ENCODE measurements around the gene RNF212B.

Gene RNF212B, protein sequence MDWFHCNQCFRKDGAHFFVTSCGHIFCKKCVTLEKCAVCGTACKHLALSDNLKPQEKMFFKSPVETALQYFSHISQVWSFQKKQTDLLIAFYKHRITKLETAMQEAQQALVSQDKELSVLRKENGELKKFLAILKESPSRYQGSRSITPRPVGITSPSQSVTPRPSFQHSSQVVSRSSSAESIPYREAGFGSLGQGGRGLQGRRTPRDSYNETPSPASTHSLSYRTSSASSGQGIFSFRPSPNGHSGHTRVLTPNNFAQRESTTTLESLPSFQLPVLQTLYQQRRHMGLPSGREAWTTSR

DNA sequence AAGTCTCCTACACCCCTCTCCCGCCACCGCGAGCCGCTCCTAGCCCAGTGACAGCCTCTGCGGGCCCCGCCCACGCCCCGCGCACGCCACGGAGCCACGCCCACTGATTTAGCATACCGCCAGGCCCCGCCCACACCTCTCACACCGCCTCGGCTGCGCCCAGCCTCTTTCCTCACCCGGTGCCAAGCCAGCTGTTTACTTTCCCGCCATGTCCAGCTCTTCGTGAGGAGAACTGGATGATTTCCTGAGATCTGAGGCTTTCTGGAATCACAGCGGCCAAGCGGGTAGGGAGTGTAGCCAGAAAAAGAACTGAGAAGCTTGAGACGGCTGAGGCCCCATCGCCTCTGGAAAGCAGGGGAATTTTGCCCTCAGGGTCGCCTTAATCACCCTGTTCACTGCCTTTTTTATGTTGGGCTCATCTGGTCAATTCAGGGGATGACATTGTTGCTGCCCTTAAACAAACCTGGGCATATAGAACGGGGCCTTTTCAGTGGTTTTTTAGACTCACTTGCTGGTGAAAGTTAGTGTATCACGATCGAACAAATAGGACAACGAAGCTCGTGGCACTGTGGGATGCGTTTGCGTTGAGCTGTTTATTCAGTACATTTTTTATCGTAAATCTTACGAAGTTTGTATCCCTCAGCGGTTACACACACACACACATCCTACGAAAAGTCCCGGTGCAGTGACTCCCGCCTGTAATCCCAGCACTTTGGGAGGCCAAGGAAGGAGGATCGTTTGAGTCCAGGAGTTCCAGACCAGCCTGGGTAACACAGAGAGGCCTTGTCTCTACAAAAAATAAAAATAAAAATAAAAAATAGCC is at the start of gene RNF212B:
TSS of gene RNF212B (plus strand) at position 165 of the 823 bp plus-strand sequence. CDS start 2,410 bp downstream, outside the sequence.
- POLR2A ChIA-PET, result interaction anchor here (0.6 kb wide), 1 partner anchor 1128 kb away, joined by 5 read pairs; no protein-coding TSS in a partner anchor
- H3K4me1 ChIP-seq (ENCODE audit: control insufficient read depth, insufficient read depth, low read length), result no peaks in the 10 kb centered on the region
- no peak within 1 kb of the TSS for H3K27ac ChIP-seq (ENCODE audit: extremely low read depth, low read depth, low read length)
- H3K9me3 ChIP-seq (ENCODE audit: control insufficient read depth, insufficient read depth, low read depth, low read length), result no peaks in the 10 kb centered on the region
- H3K4me3 ChIP-seq (ENCODE audit: low read depth, low read length), result no peak within 1 kb of the TSS
- TF ChIP-seq, protein P1, sequence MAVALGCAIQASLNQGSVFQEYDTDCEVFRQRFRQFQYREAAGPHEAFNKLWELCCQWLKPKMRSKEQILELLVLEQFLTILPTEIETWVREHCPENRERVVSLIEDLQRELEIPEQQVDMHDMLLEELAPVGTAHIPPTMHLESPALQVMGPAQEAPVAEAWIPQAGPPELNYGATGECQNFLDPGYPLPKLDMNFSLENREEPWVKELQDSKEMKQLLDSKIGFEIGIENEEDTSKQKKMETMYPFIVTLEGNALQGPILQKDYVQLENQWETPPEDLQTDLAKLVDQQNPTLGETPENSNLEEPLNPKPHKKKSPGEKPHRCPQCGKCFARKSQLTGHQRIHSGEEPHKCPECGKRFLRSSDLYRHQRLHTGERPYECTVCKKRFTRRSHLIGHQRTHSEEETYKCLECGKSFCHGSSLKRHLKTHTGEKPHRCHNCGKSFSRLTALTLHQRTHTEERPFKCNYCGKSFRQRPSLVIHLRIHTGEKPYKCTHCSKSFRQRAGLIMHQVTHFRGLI (tag by site-specific recombination; IDR thresholded peaks at IDR 0.05), result peak; percentile 91
- TF ChIP-seq KLF8 (tag by site-specific recombination; IDR thresholded peaks at IDR 0.05) (peak; percentile 64; the same call in 1 of the 2 replicates), ZFP69B (tag by site-specific recombination; IDR thresholded peaks at IDR 0.05) (no peak), ZBTB1 (tag by site-specific recombination; IDR thresholded peaks at IDR 0.05) (no peak), SP3 (tag by site-specific recombination; IDR thresholded peaks at IDR 0.05) (peak; percentile 63), ZNF843 (tag by site-specific recombination; IDR thresholded peaks at IDR 0.05) (no peak), ZBTB8A (tag by site-specific recombination; IDR thresholded peaks at IDR 0.05) (0 out of 2 replicates have a peak, but pooled peaks have one; percentile 17), REPIN1 (tag by site-specific recombination; IDR thresholded peaks at IDR 0.05; ENCODE audit: low read depth) (no peak), ZNF664 (tag by site-specific recombination; IDR thresholded peaks at IDR 0.05) (no peak), EGR2 (tag by site-specific recombination; IDR thresholded peaks at IDR 0.05; ENCODE audit: low read depth) (peak; percentile 68), SP2 (tag by site-specific recombination; IDR thresholded peaks at IDR 0.05) (0 out of 2 replicates have a peak, but pooled peaks have one; percentile 13), KLF1 (tag by site-specific recombination; IDR thresholded peaks at IDR 0.05) (peak; percentile 74), ZNF366 (tag by site-specific recombination; conservative IDR thresholded peaks at IDR 0.05) (0 out of 2 replicates have a peak, but pooled peaks have one; percentile 22), ZFHX2 (tag by site-specific recombination; conservative IDR thresholded peaks at IDR 0.05) (peak; percentile 79), ZBTB17 (tag by site-specific recombination; IDR thresholded peaks at IDR 0.05) (0 out of 2 replicates have a peak, but pooled peaks have one; percentile 35), KLF9 (tag by site-specific recombination; IDR thresholded peaks at IDR 0.05; ENCODE audit: low read depth) (peak; percentile 89), ZNF701 (tag by site-specific recombination; IDR thresholded peaks at IDR 0.05) (no peak)
- TF ChIP-seq, protein P2, sequence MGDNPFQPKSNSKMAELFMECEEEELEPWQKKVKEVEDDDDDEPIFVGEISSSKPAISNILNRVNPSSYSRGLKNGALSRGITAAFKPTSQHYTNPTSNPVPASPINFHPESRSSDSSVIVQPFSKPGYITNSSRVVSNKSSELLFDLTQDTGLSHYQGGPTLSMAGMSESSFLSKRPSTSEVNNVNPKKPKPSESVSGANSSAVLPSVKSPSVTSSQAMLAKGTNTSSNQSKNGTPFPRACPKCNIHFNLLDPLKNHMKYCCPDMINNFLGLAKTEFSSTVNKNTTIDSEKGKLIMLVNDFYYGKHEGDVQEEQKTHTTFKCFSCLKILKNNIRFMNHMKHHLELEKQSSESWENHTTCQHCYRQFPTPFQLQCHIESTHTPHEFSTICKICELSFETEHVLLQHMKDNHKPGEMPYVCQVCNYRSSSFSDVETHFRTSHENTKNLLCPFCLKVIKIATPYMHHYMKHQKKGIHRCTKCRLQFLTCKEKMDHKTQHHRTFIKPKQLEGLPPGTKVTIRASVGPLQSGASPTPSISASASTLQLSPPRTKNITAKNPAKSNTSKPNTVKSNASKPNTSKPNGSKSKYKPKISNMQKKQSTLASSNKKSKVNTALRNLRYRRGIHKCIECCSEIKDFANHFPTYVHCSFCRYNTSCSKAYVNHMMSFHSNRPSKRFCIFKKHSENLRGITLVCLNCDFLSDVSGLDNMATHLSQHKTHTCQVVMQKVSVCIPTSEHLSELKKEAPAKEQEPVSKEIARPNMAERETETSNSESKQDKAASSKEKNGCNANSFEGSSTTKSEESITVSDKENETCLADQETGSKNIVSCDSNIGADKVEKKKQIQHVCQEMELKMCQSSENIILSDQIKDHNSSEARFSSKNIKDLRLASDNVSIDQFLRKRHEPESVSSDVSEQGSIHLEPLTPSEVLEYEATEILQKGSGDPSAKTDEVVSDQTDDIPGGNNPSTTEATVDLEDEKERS (tag by site-specific recombination; IDR thresholded peaks at IDR 0.05), result no peak
- TF ChIP-seq, protein P3, sequence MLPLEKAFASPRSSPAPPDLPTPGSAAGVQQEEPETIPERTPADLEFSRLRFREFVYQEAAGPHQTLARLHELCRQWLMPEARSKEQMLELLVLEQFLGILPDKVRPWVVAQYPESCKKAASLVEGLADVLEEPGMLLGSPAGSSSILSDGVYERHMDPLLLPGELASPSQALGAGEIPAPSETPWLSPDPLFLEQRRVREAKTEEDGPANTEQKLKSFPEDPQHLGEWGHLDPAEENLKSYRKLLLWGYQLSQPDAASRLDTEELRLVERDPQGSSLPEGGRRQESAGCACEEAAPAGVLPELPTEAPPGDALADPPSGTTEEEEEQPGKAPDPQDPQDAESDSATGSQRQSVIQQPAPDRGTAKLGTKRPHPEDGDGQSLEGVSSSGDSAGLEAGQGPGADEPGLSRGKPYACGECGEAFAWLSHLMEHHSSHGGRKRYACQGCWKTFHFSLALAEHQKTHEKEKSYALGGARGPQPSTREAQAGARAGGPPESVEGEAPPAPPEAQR (tag by site-specific recombination; IDR thresholded peaks at IDR 0.05), result no peak
- CTCF ChIA-PET, result interaction anchor here (0.5 to 0.6 kb wide), 2 partner anchors 33 to 116 kb away, joined by 3 read pairs; no protein-coding TSS in a partner anchor
- H3K36me3 ChIP-seq (ENCODE audit: control insufficient read depth in 2 of 2, insufficient read depth in 1 of 2, low read length in 2 of 2), result no peaks in the 10 kb centered on the region

Measured in HEK293 (cell line).